Naive thymus-derived CD4-positive, alpha-beta T cell (primary cell): ENCODE results near the gene GLI3. TPM values are rescaled to one million over a fixed set of nuclear protein-coding genes. Genes with fewer than 3 reads are reported as not detected.

Experiments used
- ATAC-seq: fragments of 150-1000 bp; cut with Tn5 transposase; 2 replicates; pipeline ENCODE4 v1.10.0; 2021; ENCODE audit warnings: mild to moderate bottlenecking, moderate library complexity
- CTCF ChIA-PET: fragments of 350-600 bp; sonication (Branson Sonifier 250); formaldehyde crosslinking; loops from one replicate; lab custom pipeline; 2021; ENCODE audit warnings: antibody characterized with exemption; lab: Charles Lee
- POLR2A ChIA-PET: fragments of 350-600 bp; sonication (Branson Sonifier 250); formaldehyde crosslinking; loops from one replicate; lab custom pipeline; 2021; ENCODE audit warnings: antibody characterized with exemption, inconsistent platforms; lab: Charles Lee
- DNase-seq, 9 donors: peaks; one replicate each; pipeline versions ENCODE4 v3.0.0 to v3.0.0-alpha.2; 2020 to 2022; ENCODE audit warnings: mixed read lengths in 1 of 9
- H3K27ac ChIP-seq: one replicate; pipeline ENCODE4 v1.7.0; 2013; ENCODE audit warnings: mild to moderate bottlenecking, low read depth, low read length, moderate library complexity
- H3K27me3 ChIP-seq, 2 donors: one replicate each; pipeline ENCODE4 v1.7.0; 2013; ENCODE audit warnings: low read length in 2 of 2, mild to moderate bottlenecking in 2 of 2, moderate library complexity in 2 of 2; ENCODE audit not compliant: control insufficient read depth in 2 of 2, insufficient read depth in 2 of 2
- H3K36me3 ChIP-seq, 3 experiments: 1 replicate in 2 of 3; 2 replicates in 1 of 3; pipeline ENCODE4 v1.7.0; 2013; ENCODE audit warnings: low read length in 3 of 3, mild to moderate bottlenecking in 3 of 3, moderate library complexity in 1 of 3; ENCODE audit not compliant: insufficient read depth in 3 of 3, control insufficient read depth in 2 of 3
- H3K4me1 ChIP-seq, 2 donors: one replicate each; pipeline ENCODE4 v1.7.0; 2013; ENCODE audit warnings: low read length in 2 of 2, mild to moderate bottlenecking in 2 of 2, moderate library complexity in 1 of 2; ENCODE audit not compliant: control insufficient read depth in 2 of 2, insufficient read depth in 2 of 2
- H3K4me3 ChIP-seq: 2 replicates; pipeline ENCODE4 v1.7.0; 2013; ENCODE audit warnings: mild to moderate bottlenecking, low read length
- H3K9me3 ChIP-seq, 3 experiments: 1 replicate in 2 of 3; 2 replicates in 1 of 3; pipeline ENCODE4 v1.7.0; 2013; ENCODE audit warnings: low read length in 3 of 3; ENCODE audit not compliant: control insufficient read depth in 2 of 3
- H3K27ac Mint-ChIP-seq, 9 donors: one replicate each; pipeline ENCODE4 v1.8.0; 2020 to 2022; ENCODE audit warnings: mixed read lengths in 9 of 9, mild to moderate bottlenecking in 8 of 9, moderate library complexity in 5 of 9, inconsistent platforms in 2 of 9
- H3K27me3 Mint-ChIP-seq, 5 donors: one replicate each; pipeline ENCODE4 v1.8.0; 2021 to 2022; ENCODE audit warnings: mixed read lengths in 5 of 5, mild to moderate bottlenecking in 1 of 5
- H3K36me3 Mint-ChIP-seq, 5 donors: one replicate each; pipeline ENCODE4 v1.8.0; 2020 to 2022; ENCODE audit warnings: mixed read lengths in 5 of 5, mild to moderate bottlenecking in 3 of 5, inconsistent platforms in 1 of 5
- H3K4me1 Mint-ChIP-seq, 7 donors: one replicate each; pipeline ENCODE4 v1.8.0; 2020 to 2022; ENCODE audit warnings: mixed read lengths in 7 of 7, mild to moderate bottlenecking in 3 of 7, inconsistent platforms in 1 of 7
- H3K4me3 Mint-ChIP-seq, 10 donors: one replicate each; pipeline ENCODE4 v1.8.0; 2020 to 2022; ENCODE audit warnings: mild to moderate bottlenecking in 10 of 10, mixed read lengths in 10 of 10, moderate library complexity in 6 of 10, inconsistent platforms in 2 of 10
- H3K9me3 Mint-ChIP-seq, 11 donors: one replicate each; pipeline ENCODE4 v1.8.0; 2020 to 2022; ENCODE audit warnings: mixed read lengths in 11 of 11, mild to moderate bottlenecking in 4 of 11, inconsistent platforms in 1 of 11, moderate library complexity in 1 of 11
- intact Hi-C, 2 donors: fragments of 100-400 bp; cut with micrococcal nuclease; formaldehyde crosslinking; loops; one replicate each; pipeline ENCODE4 v1.15.1; 2023
- polyA plus RNA-seq, 2 donors: library from polyadenylated mRNA; unstranded; fragments of 300-500 nt; fragmentation: Illumina TruSeq; gene quantifications; one replicate each; pipeline ENCODE4 v1.2.3, GENCODE V29; 2021
- total RNA-seq, 6 experiments: library from RNA in 5 of 6; stranded (reverse) in 5 of 6; gene quantifications; 1 replicate in 5 of 6; 2 replicates in 1 of 6; pipeline ENCODE4 v1.2.3 and lab custom pipeline; 2021 to 2026

The GLI3 gene
- total and polyA plus RNA-seq, 7 experiments from 2014 or later, result 0.32 to 0.95 (median 0.54) TPM; not detected in 4

- Histone ChIP-seq H3K27me3 (no peaks in the 10 kb centered on the region), H3K9me3 (no peaks in the 10 kb centered on the region), H3K27ac (no peak overlapping the region), H3K4me3 (no peak overlapping the region), H3K4me1 (no peaks in the 10 kb centered on the region), H3K36me3 (no peaks in the 10 kb centered on the region)
- CTCF ChIA-PET, result no interaction called here
- ATAC-seq (no peak), DNase-seq (no peak)
- POLR2A ChIA-PET, result no interaction called here
- Mint-ChIP-seq H3K27me3 (peaks cover 0 to 21% (median 10%) of the 10 kb centered on the region in 5 donors), H3K4me3 (no peak overlapping the region), H3K36me3 (no peaks in the 10 kb centered on the region), H3K9me3 (peaks cover 0 to 3% (median 0%) of the 10 kb centered on the region in 11 donors), H3K27ac (no peak overlapping the region), H3K4me1 (peaks cover 0 to 4% (median 0%) of the 10 kb centered on the region in 7 donors)
- intact Hi-C loops, result no loop called here
These were observed 303.6 kb downstream of the GLI3 start for GRCh38 chr7:41933427-41933826.

GRCh38 chr7:41931263-41931646 lies 305.8 kb downstream of the GLI3 start:
- Mint-ChIP-seq H3K4me1 (peaks cover 0 to 5% (median 0%) of the 10 kb centered on the region in 7 donors), H3K36me3 (no peaks in the 10 kb centered on the region), H3K27me3 (peaks cover 7 to 28% (median 18%) of the 10 kb centered on the region in 5 donors), H3K27ac (no peak overlapping the region), H3K4me3 (no peak overlapping the region), H3K9me3 (peaks cover 0 to 3% (median 0%) of the 10 kb centered on the region in 11 donors)
- Histone ChIP-seq H3K27me3 (no peaks in the 10 kb centered on the region), H3K27ac (no peak overlapping the region), H3K4me1 (no peaks in the 10 kb centered on the region), H3K36me3 (no peaks in the 10 kb centered on the region), H3K9me3 (no peaks in the 10 kb centered on the region), H3K4me3 (no peak overlapping the region)
- ChIA-PET CTCF (interaction anchor here (1.5 kb wide), 1 partner anchor 10 kb away, joined by 6 read pairs; no protein-coding TSS in a partner anchor), POLR2A (no interaction called here)
- ATAC-seq (no peak), DNase-seq (no peak)
- intact Hi-C loops, result no loop called here

DNA sequence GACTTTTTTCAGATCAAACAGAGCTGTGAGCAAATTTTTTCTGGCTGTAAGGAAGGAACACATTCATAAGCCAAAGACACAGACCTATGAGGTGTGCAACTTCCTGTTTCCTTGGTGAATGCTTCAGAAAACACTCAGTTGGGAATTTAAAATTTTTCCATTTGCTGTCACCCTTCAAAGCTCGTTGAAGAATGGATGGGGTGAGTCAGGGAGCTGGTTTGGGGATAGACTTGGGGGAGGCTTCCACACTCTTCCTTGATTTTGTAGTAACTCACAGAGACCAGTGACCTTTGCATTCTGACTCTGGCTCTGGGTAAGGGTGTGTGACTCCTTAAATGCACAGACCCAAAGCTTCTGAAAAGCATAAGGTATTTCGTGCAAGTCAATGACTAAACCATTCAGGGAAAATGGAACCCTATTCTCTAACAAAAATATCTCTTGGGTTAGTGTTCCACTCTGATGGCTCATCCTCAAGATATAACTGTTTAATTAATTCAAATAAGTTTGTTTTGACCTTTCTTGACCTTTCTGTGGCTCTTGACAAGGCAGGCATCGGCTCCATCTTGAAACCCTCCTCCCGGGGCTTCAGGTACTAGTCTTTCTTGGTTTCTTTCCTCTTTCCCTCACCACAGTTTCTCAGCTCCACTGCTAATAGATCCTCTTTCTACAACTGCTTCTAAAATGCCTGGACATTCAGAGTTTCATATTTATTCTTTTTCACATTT lies 306.3 kb downstream of the GLI3 start:
- POLR2A ChIA-PET, result no interaction called here

GRCh38 chr7:41928781-41929180 lies 308.2 kb downstream of the GLI3 start:
- POLR2A ChIA-PET, result no interaction called here
- H3K4me1 Mint-ChIP-seq, result peaks cover 0 to 5% (median 0%) of the 10 kb centered on the region in 7 donors
- H3K4me3 Mint-ChIP-seq, result no peak overlapping the region
- CTCF ChIA-PET, result no interaction called here
- Histone ChIP-seq H3K36me3 (no peaks in the 10 kb centered on the region), H3K27ac (no peak overlapping the region), H3K4me1 (no peaks in the 10 kb centered on the region), H3K27me3 (no peaks in the 10 kb centered on the region), H3K4me3 (no peak overlapping the region), H3K9me3 (no peaks in the 10 kb centered on the region)
- intact Hi-C loops, result no loop called here
- H3K9me3 Mint-ChIP-seq, result peaks cover 0 to 3% (median 0%) of the 10 kb centered on the region in 11 donors
- no peak overlapping the region for H3K27ac Mint-ChIP-seq
- peaks cover 7 to 28% (median 14%) of the 10 kb centered on the region in 5 donors for H3K27me3 Mint-ChIP-seq
- no peaks in the 10 kb centered on the region for H3K36me3 Mint-ChIP-seq
- DNase-seq (no peak), ATAC-seq (no peak)

More for the DNA sequence above, 306.3 kb downstream of the GLI3 start:
- peaks cover 0 to 3% (median 0%) of the 10 kb centered on the region in 11 donors for H3K9me3 Mint-ChIP-seq
- DNase-seq, result no peak
- H3K27ac Mint-ChIP-seq, result no peak overlapping the region
- no peaks in the 10 kb centered on the region for H3K36me3 Mint-ChIP-seq
- H3K4me3 Mint-ChIP-seq, result no peak overlapping the region
- peaks cover 0 to 5% (median 0%) of the 10 kb centered on the region in 7 donors for H3K4me1 Mint-ChIP-seq
- no peak for ATAC-seq
- no peaks in the 10 kb centered on the region for H3K9me3 ChIP-seq
- no peak overlapping the region for H3K27ac ChIP-seq
- no peaks in the 10 kb centered on the region for H3K4me1 ChIP-seq
- H3K27me3 ChIP-seq, result no peaks in the 10 kb centered on the region
- CTCF ChIA-PET, result no interaction called here
- no peaks in the 10 kb centered on the region for H3K36me3 ChIP-seq
- H3K4me3 ChIP-seq, result no peak overlapping the region
- peaks cover 7 to 28% (median 18%) of the 10 kb centered on the region in 5 donors for H3K27me3 Mint-ChIP-seq
- intact Hi-C loops, result no loop called here

- H3K36me3 ChIP-seq, result no peaks in the 10 kb centered on the region
- H3K4me1 Mint-ChIP-seq, result peaks cover 0 to 5% (median 0%) of the 10 kb centered on the region in 7 donors
- ChIA-PET CTCF (no interaction called here), POLR2A (no interaction called here)
- H3K9me3 Mint-ChIP-seq, result peaks cover 0 to 3% (median 0%) of the 10 kb centered on the region in 11 donors
- no peak overlapping the region for H3K27ac Mint-ChIP-seq
- no peaks in the 10 kb centered on the region for H3K27me3 ChIP-seq
- DNase-seq (no peak), ATAC-seq (no peak)
- H3K4me1 ChIP-seq, result no peaks in the 10 kb centered on the region
- H3K4me3 ChIP-seq, result no peak overlapping the region
- peaks cover 7 to 28% (median 14%) of the 10 kb centered on the region in 5 donors for H3K27me3 Mint-ChIP-seq
- H3K27ac ChIP-seq, result no peak overlapping the region
- no peaks in the 10 kb centered on the region for H3K9me3 ChIP-seq
- H3K4me3 Mint-ChIP-seq, result no peak overlapping the region
- H3K36me3 Mint-ChIP-seq, result no peaks in the 10 kb centered on the region
- intact Hi-C loops, result no loop called here
These were observed 308.8 kb downstream of the GLI3 start for GRCh38 chr7:41928166-41928565.

DNA sequence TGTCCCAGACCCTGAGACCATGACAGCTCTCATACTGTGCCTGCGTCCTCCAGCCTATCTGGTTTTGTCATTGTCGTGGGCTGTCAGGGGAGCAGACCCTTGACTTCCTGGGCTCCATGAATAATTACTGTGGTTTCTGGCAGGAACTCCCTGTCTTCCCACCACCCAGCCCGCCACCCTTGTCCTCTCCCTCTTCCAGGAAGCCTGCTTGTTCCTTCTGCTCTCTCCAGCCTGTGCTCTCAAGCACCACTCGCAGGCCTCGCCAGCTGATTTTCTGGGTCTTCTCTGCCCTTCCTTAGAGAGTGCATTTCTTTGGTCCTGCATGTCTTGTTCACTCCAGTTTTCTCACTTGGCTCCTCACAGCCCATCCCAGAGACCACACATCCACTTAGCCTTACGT lies 309.6 kb downstream of the GLI3 start:
- ATAC-seq (no peak), DNase-seq (no peak)
- no peak overlapping the region for H3K4me3 Mint-ChIP-seq
- Histone ChIP-seq H3K9me3 (no peaks in the 10 kb centered on the region), H3K4me1 (no peaks in the 10 kb centered on the region), H3K27me3 (no peaks in the 10 kb centered on the region), H3K36me3 (no peaks in the 10 kb centered on the region), H3K4me3 (no peak overlapping the region), H3K27ac (no peak overlapping the region)
- peaks cover 0 to 5% (median 0%) of the 10 kb centered on the region in 7 donors for H3K4me1 Mint-ChIP-seq
- intact Hi-C loops, result no loop called here
- CTCF ChIA-PET, result no interaction called here
- H3K27ac Mint-ChIP-seq, result no peak overlapping the region
- peaks cover 0 to 3% (median 0%) of the 10 kb centered on the region in 11 donors for H3K9me3 Mint-ChIP-seq
- POLR2A ChIA-PET, result no interaction called here
- H3K27me3 Mint-ChIP-seq, result peaks cover 11 to 30% (median 19%) of the 10 kb centered on the region in 5 donors
- H3K36me3 Mint-ChIP-seq, result no peaks in the 10 kb centered on the region

DNA sequence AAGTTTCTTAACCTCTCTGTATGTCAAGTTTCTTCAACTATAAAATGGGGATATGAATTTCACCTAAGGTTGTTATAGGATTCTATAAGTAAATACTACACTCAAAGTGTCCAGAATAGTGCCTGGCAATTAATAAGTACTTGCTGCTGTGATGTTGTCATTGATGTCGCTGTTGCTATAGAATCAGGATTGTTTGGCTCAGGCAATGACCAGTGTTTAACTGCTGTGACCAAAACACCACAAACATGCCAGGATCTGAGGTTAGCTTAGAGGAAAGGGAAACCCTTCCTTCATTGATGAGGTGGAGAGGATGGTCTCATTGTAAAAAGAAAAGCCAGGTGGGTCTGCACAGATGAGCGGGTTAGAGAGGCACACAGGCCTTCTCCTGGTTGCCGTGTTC lies 311.1 kb downstream of the GLI3 start:
- no peak for DNase-seq
- ATAC-seq, result no peak
- Histone ChIP-seq H3K27me3 (no peaks in the 10 kb centered on the region), H3K4me1 (no peaks in the 10 kb centered on the region), H3K4me3 (no peak overlapping the region), H3K9me3 (no peaks in the 10 kb centered on the region), H3K36me3 (no peaks in the 10 kb centered on the region), H3K27ac (no peak overlapping the region)
- Mint-ChIP-seq H3K4me3 (no peak overlapping the region), H3K27me3 (peaks cover 18 to 28% (median 22%) of the 10 kb centered on the region in 5 donors), H3K4me1 (peaks cover 0 to 5% (median 0%) of the 10 kb centered on the region in 7 donors), H3K36me3 (no peaks in the 10 kb centered on the region), H3K9me3 (peaks cover 0 to 3% (median 0%) of the 10 kb centered on the region in 11 donors), H3K27ac (no peak overlapping the region)
- ChIA-PET CTCF (no interaction called here), POLR2A (no interaction called here)
- intact Hi-C loops, result no loop called here
